ENCODE data around the gene FBXW8. TPM values are rescaled to one million over a fixed set of nuclear protein-coding genes. Genes with fewer than 3 reads are reported as not detected.
A peak's percentile ranks its signal among the peaks of the same experiment; 100 is the strongest.

Gene FBXW8
- total RNA-seq, 2 experiments from 2014 or later = 6.4 to 6.5 TPM

DNA sequence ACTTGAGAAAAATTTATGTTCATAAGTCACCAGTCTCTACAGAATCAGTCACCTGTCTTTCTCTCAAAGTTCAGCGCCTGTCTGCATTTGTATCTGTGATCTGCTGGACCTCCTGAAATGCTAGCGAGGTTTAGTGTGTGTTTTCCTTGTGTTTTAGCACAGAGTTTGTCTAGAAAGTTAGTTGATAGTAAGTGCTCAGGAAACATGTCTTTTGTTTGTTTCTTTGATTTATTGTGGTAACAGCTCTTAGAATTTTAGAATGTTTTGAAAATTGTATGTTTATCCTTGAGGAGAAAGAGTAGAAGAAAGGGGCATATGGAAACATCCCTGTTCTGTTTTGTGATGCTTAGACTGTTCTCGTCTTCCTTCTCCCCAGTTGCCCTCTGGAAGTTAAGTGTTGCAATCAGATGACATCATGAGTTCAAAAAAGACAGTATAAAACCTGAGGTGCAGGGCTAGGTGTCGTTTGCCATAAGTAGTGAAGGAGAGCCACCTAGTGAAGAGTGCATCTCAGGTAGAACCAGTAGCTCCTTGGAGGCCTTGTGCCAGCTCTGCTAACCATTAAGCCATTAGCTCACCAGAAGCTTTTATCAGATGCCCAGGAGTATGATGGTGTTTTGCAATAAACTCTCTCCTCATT lies 44.8 kb downstream of the FBXW8 start:
- Mint-ChIP-seq H3K9me3 (no peaks in the 10 kb centered on the region), H3K27me3 (ENCODE audit: low read depth) (no peaks in the 10 kb centered on the region), H3K4me1 (ENCODE audit: low read depth) (peaks cover 14% of the 10 kb centered on the region), H3K4me3 (no peak overlapping the region), H3K36me3 (ENCODE audit: low read depth) (no peaks in the 10 kb centered on the region), H3K27ac (no peak overlapping the region)
- CTCF ChIA-PET = interaction anchor here (0.6 to 1.3 kb wide), 7 partner anchors 12 to 1685 kb away, joined by 3 to 6 read pairs (median 3); no protein-coding TSS in a partner anchor
- intact Hi-C loops (cut with micrococcal nuclease) = loop anchor here (2.0 kb wide), 1 partner anchor 253 kb away; no protein-coding TSS in a partner anchor
- peak; percentile 14 for DNase-seq

- Mint-ChIP-seq H3K4me1 (ENCODE audit: low read depth) (peaks cover 32% of the 10 kb centered on the region), H3K27me3 (ENCODE audit: low read depth) (no peaks in the 10 kb centered on the region), H3K9me3 (no peaks in the 10 kb centered on the region), H3K27ac (no peak overlapping the region), H3K36me3 (ENCODE audit: low read depth) (no peaks in the 10 kb centered on the region), H3K4me3 (no peak overlapping the region)
- peak; percentile 28 for DNase-seq
- CTCF ChIA-PET = interaction anchor here (0.8 kb wide), 1 partner anchor 780 kb away, joined by 3 read pairs; no protein-coding TSS in a partner anchor
- intact Hi-C loops (cut with micrococcal nuclease) = no loop called here
Measured at GRCh38 chr12:116958402-116959197, 47.9 kb downstream of the FBXW8 start.

DNA sequence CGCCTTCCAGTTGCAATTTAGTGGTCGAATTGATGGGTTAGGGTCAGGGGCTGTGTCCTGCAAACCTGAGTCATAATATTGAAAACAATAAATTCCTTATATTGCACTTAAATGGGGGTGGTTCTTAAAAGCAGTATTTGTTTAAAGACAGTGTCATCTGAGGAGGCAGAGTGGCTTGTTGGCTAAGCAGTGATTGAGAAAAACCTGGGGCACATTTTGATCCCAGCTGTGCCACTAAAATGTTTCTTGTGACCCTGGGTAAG lies 48.4 kb downstream of the FBXW8 start:
- intact Hi-C loops (cut with micrococcal nuclease) = no loop called here
- Mint-ChIP-seq H3K4me1 (ENCODE audit: low read depth) (peaks cover 32% of the 10 kb centered on the region), H3K36me3 (ENCODE audit: low read depth) (no peaks in the 10 kb centered on the region), H3K9me3 (no peaks in the 10 kb centered on the region), H3K4me3 (no peak overlapping the region), H3K27me3 (ENCODE audit: low read depth) (no peaks in the 10 kb centered on the region), H3K27ac (no peak overlapping the region)
- DNase-seq = no peak
- CTCF ChIA-PET = no interaction called here

GRCh38 chr12:116959845-116960514 lies 49.2 kb downstream of the FBXW8 start:
- Mint-ChIP-seq H3K36me3 (ENCODE audit: low read depth) (no peaks in the 10 kb centered on the region), H3K27me3 (ENCODE audit: low read depth) (no peaks in the 10 kb centered on the region), H3K4me3 (no peak overlapping the region), H3K4me1 (ENCODE audit: low read depth) (peaks cover 32% of the 10 kb centered on the region), H3K9me3 (no peaks in the 10 kb centered on the region), H3K27ac (no peak overlapping the region)
- DNase-seq = peak; percentile 82
- intact Hi-C loops (cut with micrococcal nuclease) = loop anchor here (1.0 to 5.0 kb wide), 3 partner anchors 38 to 223 kb away; partner anchors contain the start of genes RNFT2 and SPRING1
- CTCF ChIA-PET = interaction anchor here (1.2 kb wide), 1 partner anchor 256 kb away, joined by 4 read pairs; no protein-coding TSS in a partner anchor

- CTCF ChIA-PET = no interaction called here
Measured at GRCh38 chr12:116962197-116962596, 51.4 kb downstream of the FBXW8 start.

DNA sequence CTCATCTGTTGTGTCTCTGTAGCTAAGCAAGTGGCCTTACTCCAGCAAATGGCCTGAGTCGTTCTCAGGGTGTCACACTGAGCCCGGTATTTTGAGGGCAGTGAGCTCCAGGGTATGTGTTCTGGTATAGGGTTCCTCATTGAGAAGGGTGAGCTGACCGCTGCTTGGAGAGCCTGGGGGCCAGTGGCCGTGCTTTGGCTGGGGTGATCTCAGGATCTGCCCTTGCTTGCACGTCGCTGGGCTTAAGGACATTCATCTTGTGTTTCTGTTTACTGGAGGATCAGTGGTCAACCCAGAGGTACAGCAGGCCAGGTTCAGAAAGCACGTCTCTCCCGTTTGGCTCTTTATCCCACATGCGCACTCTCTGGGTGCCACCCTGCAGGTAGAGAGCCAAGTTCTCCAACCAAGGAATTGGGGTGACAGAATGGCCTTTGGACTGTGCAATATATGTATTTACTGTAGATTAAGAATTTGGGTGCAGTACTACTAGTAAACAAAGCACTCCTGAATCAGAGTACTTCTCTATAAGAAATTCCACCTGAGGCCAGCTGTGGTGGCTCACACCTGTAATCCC lies 52.1 kb downstream of the FBXW8 start:
- Mint-ChIP-seq H3K36me3 (ENCODE audit: low read depth) (no peaks in the 10 kb centered on the region), H3K27ac (no peak overlapping the region), H3K4me1 (ENCODE audit: low read depth) (peaks cover 32% of the 10 kb centered on the region), H3K27me3 (ENCODE audit: low read depth) (no peaks in the 10 kb centered on the region), H3K4me3 (no peak overlapping the region), H3K9me3 (no peaks in the 10 kb centered on the region)
- DNase-seq = no peak
- intact Hi-C loops (cut with micrococcal nuclease) = loop anchor here (5.0 kb wide), 1 partner anchor 226 kb away; the partner anchor contains the start of genes RNFT2 and SPRING1
- CTCF ChIA-PET = no interaction called here

More at GRCh38 chr12:116962197-116962596, 51.4 kb downstream of the FBXW8 start:
- Mint-ChIP-seq H3K27ac (no peak overlapping the region), H3K4me1 (ENCODE audit: low read depth) (peaks cover 32% of the 10 kb centered on the region), H3K36me3 (ENCODE audit: low read depth) (no peaks in the 10 kb centered on the region), H3K4me3 (no peak overlapping the region), H3K9me3 (no peaks in the 10 kb centered on the region), H3K27me3 (ENCODE audit: low read depth) (no peaks in the 10 kb centered on the region)
- no peak for DNase-seq
- intact Hi-C loops (cut with micrococcal nuclease) = loop anchor here (5.0 kb wide), 1 partner anchor 225 kb away; the partner anchor contains the start of genes RNFT2 and SPRING1

DNA sequence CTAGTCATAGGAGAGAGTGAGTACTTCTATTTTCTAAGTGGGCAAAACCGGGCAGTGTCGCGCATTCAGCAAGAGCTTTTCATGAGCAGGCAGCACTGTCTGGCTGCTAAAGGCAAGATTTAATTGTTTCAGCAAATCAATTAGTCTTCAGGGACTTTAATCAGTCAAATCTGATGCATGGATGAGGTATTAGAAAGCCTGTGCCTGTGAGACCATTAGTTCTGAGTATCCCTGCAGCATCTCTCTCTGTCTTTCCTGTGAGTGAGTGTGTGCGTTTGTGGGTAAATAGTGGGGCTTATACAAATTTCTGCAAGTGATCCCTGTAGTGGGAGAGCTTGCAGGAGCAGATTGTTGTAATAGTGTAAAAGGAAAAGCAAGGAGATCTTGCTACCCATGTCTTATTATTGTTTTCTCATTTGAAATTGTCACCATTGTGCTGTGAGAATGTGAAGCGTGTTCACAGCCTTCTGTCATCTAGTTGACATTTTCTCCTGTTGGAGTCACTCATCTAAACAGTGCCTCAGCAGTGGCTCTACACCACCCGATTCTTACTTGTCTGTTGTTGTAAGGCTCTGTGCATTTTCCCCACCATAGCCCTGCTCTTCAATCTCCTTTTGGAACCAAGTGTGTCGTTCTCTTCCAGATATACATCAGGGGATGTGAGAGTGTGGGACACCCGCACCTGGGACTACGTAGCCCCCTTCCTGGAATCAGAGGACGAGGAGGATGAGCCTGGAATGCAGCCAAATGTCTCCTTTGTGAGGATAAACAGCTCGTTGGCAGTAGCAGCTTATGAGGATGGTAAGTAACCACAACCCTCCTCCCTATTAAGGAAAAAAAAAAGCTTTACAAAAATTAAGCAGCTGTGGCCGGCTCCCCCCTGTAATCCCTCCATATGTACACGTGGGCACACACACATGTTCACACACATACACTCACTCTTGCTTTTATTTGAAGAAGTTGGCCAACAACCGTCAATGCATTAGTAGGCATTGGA lies 53.6 kb downstream of the FBXW8 start:
- H3K27ac Mint-ChIP-seq = no peak overlapping the region
- intact Hi-C loops (cut with micrococcal nuclease) = loop anchor here (5.0 kb wide), 1 partner anchor 227 kb away; the partner anchor contains the start of genes RNFT2 and SPRING1
- CTCF ChIA-PET = interaction anchor here (0.7 kb wide), 1 partner anchor 156 kb away, joined by 4 read pairs; no protein-coding TSS in a partner anchor

GRCh38 chr12:116968986-116969385 lies 58.2 kb downstream of the FBXW8 start:
- H3K4me1 Mint-ChIP-seq (ENCODE audit: low read depth) = no peaks in the 10 kb centered on the region
- intact Hi-C loops (cut with micrococcal nuclease) = no loop called here
- CTCF ChIA-PET = no interaction called here

More for the DNA sequence above, 53.6 kb downstream of the FBXW8 start:
- Mint-ChIP-seq H3K4me3 (no peak overlapping the region), H3K4me1 (ENCODE audit: low read depth) (peaks cover 26% of the 10 kb centered on the region), H3K36me3 (ENCODE audit: low read depth) (peaks cover 2% of the 10 kb centered on the region), H3K27me3 (ENCODE audit: low read depth) (no peaks in the 10 kb centered on the region), H3K9me3 (no peaks in the 10 kb centered on the region)
- no peak for DNase-seq

GRCh38 chr12:116969615-116970585 lies 59.1 kb downstream of the FBXW8 start:
- no peaks in the 10 kb centered on the region for H3K9me3 Mint-ChIP-seq
- CTCF ChIA-PET = no interaction called here
- H3K27ac Mint-ChIP-seq = no peak overlapping the region
- H3K27me3 Mint-ChIP-seq (ENCODE audit: low read depth) = no peaks in the 10 kb centered on the region
- H3K4me1 Mint-ChIP-seq (ENCODE audit: low read depth) = no peaks in the 10 kb centered on the region
- H3K4me3 Mint-ChIP-seq = no peak overlapping the region
- peaks cover 16% of the 10 kb centered on the region for H3K36me3 Mint-ChIP-seq (ENCODE audit: low read depth)
- no peak for DNase-seq
- intact Hi-C loops (cut with micrococcal nuclease) = no loop called here

More at GRCh38 chr12:116968986-116969385, 58.2 kb downstream of the FBXW8 start:
- no peaks in the 10 kb centered on the region for H3K27me3 Mint-ChIP-seq (ENCODE audit: low read depth)
- no peak overlapping the region for H3K4me3 Mint-ChIP-seq
- H3K9me3 Mint-ChIP-seq = no peaks in the 10 kb centered on the region
- peaks cover 16% of the 10 kb centered on the region for H3K36me3 Mint-ChIP-seq (ENCODE audit: low read depth)
- no peak for DNase-seq
- H3K27ac Mint-ChIP-seq = no peak overlapping the region

DNA sequence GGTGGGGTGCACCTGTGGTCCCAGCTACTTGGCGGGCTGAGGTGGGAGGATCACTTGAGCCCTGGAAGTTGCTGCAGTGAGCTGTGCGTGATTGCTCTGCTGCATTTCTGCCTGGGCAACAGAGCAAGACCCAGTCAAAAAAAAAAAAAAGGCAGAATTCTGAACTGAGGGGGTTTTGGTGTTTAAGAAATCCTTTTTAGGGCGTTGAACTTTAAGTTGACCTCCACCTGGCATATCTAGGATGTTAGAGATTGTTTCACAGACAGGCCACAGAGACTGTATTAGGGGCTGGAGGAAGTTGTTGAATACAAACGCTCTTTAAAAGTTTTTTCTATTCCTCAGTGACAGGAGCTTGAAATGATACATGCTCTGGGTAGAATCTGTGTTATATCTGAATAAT lies 60.5 kb downstream of the FBXW8 start:
- H3K9me3 Mint-ChIP-seq = no peaks in the 10 kb centered on the region
- intact Hi-C loops (cut with micrococcal nuclease) = no loop called here
- CTCF ChIA-PET = no interaction called here
- H3K4me3 Mint-ChIP-seq = no peak overlapping the region
- DNase-seq = no peak
- no peaks in the 10 kb centered on the region for H3K4me1 Mint-ChIP-seq (ENCODE audit: low read depth)
- peaks cover 16% of the 10 kb centered on the region for H3K36me3 Mint-ChIP-seq (ENCODE audit: low read depth)
- H3K27me3 Mint-ChIP-seq (ENCODE audit: low read depth) = no peaks in the 10 kb centered on the region
- no peak overlapping the region for H3K27ac Mint-ChIP-seq

All from activated naive CD4-positive, alpha-beta T cell treated with anti-CD3 and anti-CD28 coated beads for 36 hours (primary cell).